ENCODE measurements around the gene CPTP. TPM values are rescaled to one million over a fixed set of nuclear protein-coding genes. Genes with fewer than 3 reads are reported as not detected.

CPTP gene
- total and polyA plus RNA-seq, 2 donors, result 6.1 to 17.1 TPM

GRCh38 chr1:1377540-1378205 is 53.1 kb downstream of the CPTP start:
- no peak for DNase-seq (ENCODE audit: extremely low spot score)
- Histone ChIP-seq H3K27ac (ENCODE audit: low read depth) (no peak overlapping the region), H3K4me1 (ENCODE audit: insufficient read depth) (no peaks in the 10 kb centered on the region), H3K4me3 (ENCODE audit: low read depth, low read length) (no peak overlapping the region), H3K36me3 (ENCODE audit: insufficient read depth) (no peaks in the 10 kb centered on the region)
- WGBS, result 94% methylated on average over 16 of the region's 16 CpGs

Small RNAs within 50 kb of the gene (small RNA-seq; reads per million reads assigned to genes)
- not detected for gene MIR6726

Other genes with a start within 250 kb of the CPTP start
- 7.1 TPM for gene C1orf159, start 208.7 kb upstream of the CPTP start, total RNA-seq
- 12.6 TPM for gene C1orf159, start 208.7 kb upstream of the CPTP start, polyA plus RNA-seq
- not detected for gene TTLL10, start 150.9 kb upstream of the CPTP start, total RNA-seq
- 0.08 TPM for gene TTLL10, start 150.9 kb upstream of the CPTP start, polyA plus RNA-seq
- gene TNFRSF18, start 118.2 kb upstream of the CPTP start, total RNA-seq, result not detected
- gene TNFRSF18, start 118.2 kb upstream of the CPTP start, polyA plus RNA-seq, result 0.77 TPM
- gene TNFRSF4, start 110.6 kb upstream of the CPTP start, total RNA-seq, result 0.48 TPM
- 2.2 TPM for gene TNFRSF4, start 110.6 kb upstream of the CPTP start, polyA plus RNA-seq
- gene SDF4, start 92.8 kb upstream of the CPTP start, total RNA-seq, result 36.7 TPM
- gene SDF4, start 92.8 kb upstream of the CPTP start, polyA plus RNA-seq, result 176 TPM
- gene B3GALT6, start 92.6 kb upstream of the CPTP start, total RNA-seq, result 8.8 TPM
- gene B3GALT6, start 92.6 kb upstream of the CPTP start, polyA plus RNA-seq, result 15.2 TPM
- gene C1QTNF12, start 78.1 kb upstream of the CPTP start, total RNA-seq, result 0.53 TPM
- 0.99 TPM for gene C1QTNF12, start 78.1 kb upstream of the CPTP start, polyA plus RNA-seq
- gene UBE2J2, start 50.9 kb upstream of the CPTP start, total RNA-seq, result 36.3 TPM
- 47.0 TPM for gene UBE2J2, start 50.9 kb upstream of the CPTP start, polyA plus RNA-seq
- 2.0 TPM for gene SCNN1D, start 44.4 kb upstream of the CPTP start, total RNA-seq
- gene SCNN1D, start 44.4 kb upstream of the CPTP start, polyA plus RNA-seq, result 2.5 TPM
- 40.2 TPM for gene ACAP3, start 16.9 kb upstream of the CPTP start, total RNA-seq
- 51.2 TPM for gene ACAP3, start 16.9 kb upstream of the CPTP start, polyA plus RNA-seq
- 7.6 TPM for gene PUSL1, start 16.2 kb upstream of the CPTP start, total RNA-seq
- gene PUSL1, start 16.2 kb upstream of the CPTP start, polyA plus RNA-seq, result 19.2 TPM
- gene INTS11, start 142 bp upstream of the CPTP start, total RNA-seq, result 45.9 TPM
- gene INTS11, start 142 bp upstream of the CPTP start, polyA plus RNA-seq, result 134 TPM
- 0.48 TPM for gene TAS1R3, start 6.5 kb downstream of the CPTP start, total RNA-seq
- 0.11 TPM for gene TAS1R3, start 6.5 kb downstream of the CPTP start, polyA plus RNA-seq
- 26.4 TPM for gene DVL1, start 24.6 kb downstream of the CPTP start, total RNA-seq
- gene DVL1, start 24.6 kb downstream of the CPTP start, polyA plus RNA-seq, result 69.0 TPM
- 62.7 TPM for gene MXRA8, start 33.8 kb downstream of the CPTP start, total RNA-seq
- gene MXRA8, start 33.8 kb downstream of the CPTP start, polyA plus RNA-seq, result 159 TPM
- gene AURKAIP1, start 50.4 kb downstream of the CPTP start, total RNA-seq, result 20.7 TPM
- gene AURKAIP1, start 50.4 kb downstream of the CPTP start, polyA plus RNA-seq, result 158 TPM
- gene CCNL2, start 74.5 kb downstream of the CPTP start, total RNA-seq, result 226 TPM
- gene CCNL2, start 74.5 kb downstream of the CPTP start, polyA plus RNA-seq, result 146 TPM
- gene MRPL20, start 82.5 kb downstream of the CPTP start, total RNA-seq, result 55.1 TPM
- 183 TPM for gene MRPL20, start 82.5 kb downstream of the CPTP start, polyA plus RNA-seq
- gene ANKRD65, start 96.5 kb downstream of the CPTP start, total RNA-seq, result 5.8 TPM
- gene ANKRD65, start 96.5 kb downstream of the CPTP start, polyA plus RNA-seq, result 17.7 TPM
- 15.2 TPM for gene VWA1, start 110.9 kb downstream of the CPTP start, total RNA-seq
- 214 TPM for gene VWA1, start 110.9 kb downstream of the CPTP start, polyA plus RNA-seq
- 0.26 TPM for gene ATAD3C, start 124.9 kb downstream of the CPTP start, total RNA-seq
- 3.3 TPM for gene ATAD3C, start 124.9 kb downstream of the CPTP start, polyA plus RNA-seq
- 11.3 TPM for gene ATAD3B, start 147.0 kb downstream of the CPTP start, total RNA-seq
- gene ATAD3B, start 147.0 kb downstream of the CPTP start, polyA plus RNA-seq, result 14.3 TPM
- gene ATAD3A, start 187.4 kb downstream of the CPTP start, total RNA-seq, result 7.1 TPM
- 18.8 TPM for gene ATAD3A, start 187.4 kb downstream of the CPTP start, polyA plus RNA-seq
- 6.7 TPM for gene TMEM240, start 215.8 kb downstream of the CPTP start, total RNA-seq
- gene TMEM240, start 215.8 kb downstream of the CPTP start, polyA plus RNA-seq, result 31.0 TPM

Measured in urinary bladder (tissue), 4 donors.